NCI-H524 treated with DMSO at 0.1 percent for 48 hours (cell line): Measurements from ENCODE around the gene CRELD2.

ENCODE experiments used
- DNase-seq: peaks from one replicate; lab custom pipeline; 2025; lab: John Stamatoyannopoulos, UW

The CRELD2 gene

DNA sequence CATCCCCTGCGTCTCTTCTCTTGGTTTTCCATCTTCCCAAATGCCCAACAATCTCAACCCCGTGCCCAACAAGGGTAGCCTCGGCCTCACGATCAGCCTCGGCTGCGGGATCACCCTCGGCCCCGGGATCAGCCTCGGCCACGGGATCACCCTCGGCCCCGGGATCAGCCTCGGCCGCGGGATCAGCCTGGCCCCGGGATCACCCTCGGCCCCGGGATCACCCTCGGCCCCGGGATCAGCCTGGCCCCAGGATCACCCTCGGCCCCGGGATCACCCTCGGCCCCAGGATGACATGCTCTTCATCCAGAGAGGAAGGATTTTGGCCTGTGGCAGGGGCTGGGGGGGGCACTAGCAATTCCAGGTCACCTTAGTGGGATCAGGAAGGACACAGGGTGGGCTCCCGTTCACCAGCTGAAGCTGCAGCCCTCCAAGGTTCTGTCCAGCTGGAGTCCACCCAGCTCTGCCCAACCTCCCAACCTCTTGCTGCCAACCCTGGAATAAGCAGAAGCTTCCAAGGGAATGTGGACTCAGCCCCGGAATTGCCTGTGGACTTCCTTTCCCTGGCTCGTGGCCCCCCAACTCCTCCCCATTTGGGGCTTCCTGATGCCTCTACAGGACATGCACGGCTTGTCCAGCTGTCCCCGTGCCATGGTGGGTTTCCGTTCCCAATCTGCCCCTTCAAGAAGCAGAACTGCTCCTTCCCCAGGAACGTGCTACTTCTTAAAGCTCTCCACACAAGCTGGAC, 6.4 kb upstream of the CRELD2 start:
- no peak for DNase-seq

DNA sequence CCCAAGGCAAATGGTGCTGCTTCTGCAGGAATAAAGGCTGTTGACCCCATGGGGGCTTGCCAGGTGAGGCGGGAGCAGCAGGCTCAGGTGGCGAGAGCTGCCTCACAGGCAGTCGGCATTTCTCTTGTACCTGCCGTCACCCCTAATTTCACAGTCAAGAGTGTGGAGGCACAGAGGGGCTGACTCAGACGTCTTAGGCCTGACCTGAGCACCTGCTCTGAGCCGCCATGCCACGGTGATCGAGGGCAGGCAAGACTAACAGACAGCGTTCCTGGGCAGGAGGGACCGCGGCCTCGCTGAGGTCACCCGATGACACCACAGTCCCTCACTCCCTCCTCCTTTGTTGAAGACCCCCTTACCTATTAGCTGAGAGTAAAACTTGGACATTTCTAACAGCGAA, 5.4 kb upstream of the CRELD2 start:
- no peak for DNase-seq

DNA sequence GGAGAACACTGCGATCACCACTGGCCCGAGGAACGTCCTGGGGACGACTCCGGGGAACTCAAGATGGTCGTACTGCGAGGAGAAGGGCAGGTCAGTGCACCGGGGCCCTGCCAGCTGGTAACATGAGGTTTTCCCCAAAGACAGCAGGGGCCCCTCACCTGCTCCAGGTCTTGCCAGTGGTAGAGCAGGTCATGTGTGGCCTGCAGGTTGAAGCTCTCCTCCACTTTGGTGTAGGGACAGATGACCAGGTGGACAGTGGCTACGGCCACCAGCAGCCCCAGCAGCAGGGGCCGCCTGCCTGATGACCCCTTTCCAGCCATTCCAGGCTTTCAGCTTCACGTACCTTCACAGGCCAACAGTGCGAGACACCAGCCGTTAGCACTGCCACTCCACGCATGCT, 5.0 kb upstream of the CRELD2 start:
- DNase-seq, result no peak

DNA sequence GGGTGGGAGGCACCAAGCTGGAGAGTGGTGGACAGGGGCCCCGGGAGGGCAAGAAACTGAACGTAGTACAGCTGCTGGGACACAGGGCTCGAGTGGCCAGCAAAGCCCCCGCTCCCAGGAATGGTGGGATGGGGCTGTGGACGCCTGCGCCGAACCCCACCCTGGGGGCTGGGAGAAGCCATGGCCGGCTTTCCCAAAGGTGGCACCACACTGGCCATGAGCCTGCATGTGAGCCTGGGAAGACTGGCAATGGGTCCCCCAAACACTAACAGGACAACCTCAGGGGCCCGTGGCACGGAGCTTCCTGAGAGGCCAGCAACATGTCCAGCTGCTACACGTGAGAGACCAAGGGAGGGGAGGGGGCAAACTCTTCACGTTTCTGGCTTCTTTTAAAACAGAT, 4.2 kb upstream of the CRELD2 start:
- DNase-seq, result no peak

DNA sequence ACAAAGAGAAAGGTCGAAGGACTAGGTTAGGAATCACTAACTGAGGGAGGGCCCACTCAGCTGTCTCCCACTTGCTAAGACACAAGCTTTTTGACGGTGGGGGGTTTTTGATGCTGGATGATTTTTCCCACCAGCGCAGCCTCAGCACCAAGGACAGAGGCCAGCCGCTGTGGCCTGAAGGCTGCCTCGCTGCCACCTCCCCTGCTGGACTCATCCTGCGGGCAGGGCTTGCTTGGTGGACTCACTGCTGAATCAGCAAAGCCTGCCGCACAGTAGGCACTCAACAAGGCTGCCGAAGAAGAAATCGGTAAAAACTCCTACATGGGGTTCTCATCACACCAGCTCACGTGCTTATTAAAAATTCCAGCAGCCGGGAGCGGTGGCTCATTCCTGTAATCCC, 2.8 kb upstream of the CRELD2 start:
- DNase-seq, result no peak

DNA sequence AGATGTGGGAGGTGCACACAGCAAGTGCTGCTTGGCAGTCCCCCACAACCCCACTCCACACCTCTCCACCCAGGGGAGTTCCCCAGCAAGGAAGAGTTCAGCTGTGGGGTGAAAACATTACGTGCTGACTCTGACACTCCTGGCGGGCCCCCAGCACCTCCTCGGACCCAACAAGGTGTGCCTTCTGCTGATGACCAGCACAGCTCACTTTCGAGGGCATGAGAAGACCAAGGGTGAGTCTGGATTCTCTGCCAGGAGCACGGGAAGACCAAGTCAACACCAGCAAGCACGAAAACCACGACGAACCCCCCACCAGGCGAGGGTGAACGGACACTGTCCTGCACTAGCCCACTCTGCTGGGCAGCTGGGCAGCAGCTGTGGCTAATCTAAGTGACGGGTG, 1.6 kb upstream of the CRELD2 start:
- no peak for DNase-seq

DNA sequence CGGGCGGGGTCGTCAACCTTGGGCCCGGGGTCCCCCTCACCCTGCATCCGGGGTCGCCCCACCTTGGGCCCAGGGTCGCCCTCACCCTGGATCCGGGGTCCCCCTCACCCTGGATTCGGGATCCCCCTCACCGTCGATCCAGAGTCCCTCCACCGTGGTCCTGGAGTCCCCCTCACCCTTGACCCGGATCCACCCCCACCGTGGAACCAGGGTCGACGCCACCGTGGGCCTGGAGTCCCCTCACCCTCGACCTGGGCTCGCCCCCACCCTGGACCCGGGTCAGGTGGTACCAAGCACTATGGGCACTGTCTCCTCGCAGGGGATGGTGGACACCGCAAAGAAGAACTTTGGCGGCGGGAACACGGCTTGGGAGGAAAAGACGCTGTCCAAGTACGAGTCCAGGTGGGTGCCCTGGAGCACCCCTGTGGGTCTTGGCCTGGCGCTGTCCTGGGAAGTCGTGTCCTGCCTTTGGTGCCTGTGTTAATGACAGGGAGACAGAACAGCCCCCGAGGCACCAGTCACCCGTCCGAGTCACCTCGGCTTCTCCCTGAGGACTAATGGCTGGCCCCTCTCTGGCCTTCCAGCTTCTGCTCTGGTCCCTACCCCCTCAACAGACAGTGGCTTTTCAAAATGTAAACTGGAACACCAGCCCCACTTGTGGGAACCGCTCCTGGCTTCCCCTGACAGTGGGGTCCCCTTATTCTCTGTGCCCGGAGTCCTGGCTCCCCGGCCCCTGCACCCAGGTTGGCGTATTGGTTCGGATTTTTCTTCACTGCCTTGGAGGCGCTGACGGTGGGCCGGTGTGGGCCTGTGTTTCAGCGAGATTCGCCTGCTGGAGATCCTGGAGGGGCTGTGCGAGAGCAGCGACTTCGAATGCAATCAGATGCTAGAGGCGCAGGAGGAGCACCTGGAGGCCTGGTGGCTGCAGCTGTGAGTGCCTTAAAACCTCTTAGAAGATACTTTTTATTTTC, 762 bp downstream of the CRELD2 start:
- no peak for DNase-seq

DNA sequence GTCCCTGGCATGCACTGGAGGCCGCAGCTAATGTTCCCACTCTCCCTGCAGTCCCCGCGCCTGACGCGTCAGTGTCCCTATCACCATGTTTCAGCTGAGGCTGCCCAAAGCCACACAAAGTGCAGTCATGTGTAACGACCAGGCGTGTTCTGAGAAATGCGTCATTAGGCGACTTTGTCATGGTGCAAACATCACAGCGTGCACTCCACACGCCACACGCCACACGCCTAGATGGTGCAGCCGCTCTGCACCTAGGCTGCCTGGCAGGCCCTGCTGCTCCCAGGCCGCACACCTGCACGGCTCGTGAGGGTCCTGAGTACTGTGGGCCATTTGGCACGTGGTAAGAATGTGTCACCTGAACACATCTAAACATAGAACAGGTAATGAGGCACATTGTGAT, 2.4 kb downstream of the CRELD2 start:
- no peak for DNase-seq

DNA sequence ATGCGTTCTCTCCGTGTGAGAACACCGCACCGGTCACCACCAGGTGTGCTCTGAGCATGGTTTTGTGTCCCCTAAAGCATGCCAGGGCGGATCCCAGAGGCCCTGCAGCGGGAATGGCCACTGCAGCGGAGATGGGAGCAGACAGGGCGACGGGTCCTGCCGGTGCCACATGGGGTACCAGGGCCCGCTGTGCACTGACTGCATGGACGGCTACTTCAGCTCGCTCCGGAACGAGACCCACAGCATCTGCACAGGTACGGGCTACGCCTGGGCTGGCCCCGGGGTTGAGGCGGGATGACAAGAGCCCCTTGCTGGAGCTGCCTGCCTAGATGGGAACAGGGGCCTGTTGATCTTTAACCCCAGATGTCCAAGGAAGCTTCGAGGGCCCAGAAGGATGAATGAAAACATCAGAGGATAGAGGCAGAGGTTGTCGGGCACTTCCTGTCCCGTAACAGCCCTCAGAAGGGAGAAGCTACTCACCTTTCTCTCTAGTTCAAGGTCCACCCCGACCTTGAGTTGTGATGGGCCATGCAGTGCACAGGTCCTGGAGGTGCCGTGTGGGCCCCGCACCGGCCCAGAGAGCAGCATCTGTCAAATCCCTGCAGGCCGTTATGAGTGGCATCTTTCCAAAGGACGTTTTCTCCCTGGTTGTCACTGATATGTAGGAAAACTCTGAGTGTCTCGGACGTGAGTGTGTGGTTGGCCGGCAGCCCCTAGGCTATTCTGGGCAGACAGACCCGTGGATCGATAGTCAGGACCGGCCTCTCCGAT, 3.3 kb downstream of the CRELD2 start:
- DNase-seq, result no peak

DNA sequence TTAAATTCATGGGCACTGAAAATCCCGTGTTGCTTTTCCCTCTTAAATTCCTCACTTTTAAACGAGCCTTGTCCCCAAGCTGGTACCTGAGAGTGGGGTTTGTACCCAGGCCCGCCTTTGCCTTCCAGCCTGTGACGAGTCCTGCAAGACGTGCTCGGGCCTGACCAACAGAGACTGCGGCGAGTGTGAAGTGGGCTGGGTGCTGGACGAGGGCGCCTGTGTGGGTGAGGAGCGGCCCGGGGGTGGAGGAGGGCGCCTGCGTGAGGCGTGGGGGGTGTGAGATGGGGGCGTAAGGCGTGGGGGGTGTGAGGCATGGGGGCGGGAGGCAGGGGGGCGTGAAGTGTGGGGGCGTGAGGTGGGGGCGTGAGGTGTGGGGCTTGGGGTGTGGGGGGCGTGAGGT, 4.0 kb downstream of the CRELD2 start:
- no peak for DNase-seq

DNA sequence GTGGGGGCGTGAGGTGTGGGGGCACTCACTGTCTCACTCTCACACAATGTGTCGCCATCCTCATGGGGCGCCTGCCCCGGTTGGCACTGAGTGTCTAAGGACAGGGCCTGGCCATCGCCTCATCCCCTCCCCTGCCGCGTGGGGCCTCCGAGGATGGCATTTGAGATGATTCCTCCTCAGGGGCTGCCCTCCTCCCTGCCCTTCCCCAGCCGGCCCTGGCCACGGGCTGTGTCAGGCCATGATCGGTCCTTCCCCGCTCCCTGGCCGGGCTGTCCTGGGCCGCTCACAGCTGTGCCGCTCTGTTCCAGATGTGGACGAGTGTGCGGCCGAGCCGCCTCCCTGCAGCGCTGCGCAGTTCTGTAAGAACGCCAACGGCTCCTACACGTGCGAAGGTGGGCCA, 4.5 kb downstream of the CRELD2 start:
- DNase-seq, result no peak

DNA sequence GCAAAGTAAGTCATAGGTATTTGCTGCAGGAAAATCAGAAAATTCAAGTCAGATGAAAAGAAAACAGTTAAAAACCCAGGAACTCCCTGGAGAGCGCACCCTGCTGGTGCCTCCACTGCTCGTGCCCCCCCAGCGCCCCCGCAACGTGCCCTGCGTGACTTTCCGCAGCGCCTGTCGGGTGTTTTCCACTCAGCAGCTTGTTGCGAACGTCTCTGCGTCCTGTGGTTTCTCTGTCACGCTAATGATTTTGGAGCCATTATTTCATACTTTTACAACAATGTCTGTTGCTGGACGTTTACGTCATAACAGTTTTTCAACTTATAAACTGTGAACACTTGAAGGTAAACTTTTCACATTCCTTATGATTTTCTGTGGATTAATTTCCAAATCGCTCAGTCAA, 5.0 kb downstream of the CRELD2 start:
- no peak for DNase-seq

DNA sequence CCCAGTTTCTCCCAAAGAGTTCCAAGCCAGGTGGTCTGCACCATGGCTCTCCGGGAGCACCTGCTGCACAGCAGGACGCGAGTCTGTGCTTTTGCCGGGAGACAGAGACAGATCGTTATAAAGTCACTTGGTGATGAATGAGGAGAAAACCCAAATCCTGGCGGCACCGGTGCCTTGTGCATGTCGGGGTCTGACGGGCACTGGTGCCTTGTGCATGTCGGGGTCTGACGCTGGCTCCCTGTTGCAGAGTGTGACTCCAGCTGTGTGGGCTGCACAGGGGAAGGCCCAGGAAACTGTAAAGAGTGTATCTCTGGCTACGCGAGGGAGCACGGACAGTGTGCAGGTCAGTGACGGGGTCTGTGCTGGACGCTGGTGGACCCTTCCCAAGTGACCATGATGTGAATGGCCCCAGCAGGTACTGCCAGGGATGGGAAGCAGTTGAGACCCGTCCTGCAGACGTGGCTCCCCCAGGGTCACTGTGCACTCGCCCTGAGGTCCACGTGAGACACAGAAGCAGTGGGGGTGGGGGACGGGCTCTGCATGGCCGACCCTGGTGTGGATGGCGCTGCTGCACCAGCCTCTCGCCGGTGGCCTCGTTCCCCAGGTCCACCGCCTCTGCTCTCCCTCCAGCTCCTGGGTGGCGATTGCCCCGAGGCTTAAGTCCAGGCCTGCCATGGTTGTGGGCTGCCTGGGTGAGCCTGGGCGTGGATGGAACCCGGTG, 5.8 kb downstream of the CRELD2 start:
- DNase-seq, result no peak

DNA sequence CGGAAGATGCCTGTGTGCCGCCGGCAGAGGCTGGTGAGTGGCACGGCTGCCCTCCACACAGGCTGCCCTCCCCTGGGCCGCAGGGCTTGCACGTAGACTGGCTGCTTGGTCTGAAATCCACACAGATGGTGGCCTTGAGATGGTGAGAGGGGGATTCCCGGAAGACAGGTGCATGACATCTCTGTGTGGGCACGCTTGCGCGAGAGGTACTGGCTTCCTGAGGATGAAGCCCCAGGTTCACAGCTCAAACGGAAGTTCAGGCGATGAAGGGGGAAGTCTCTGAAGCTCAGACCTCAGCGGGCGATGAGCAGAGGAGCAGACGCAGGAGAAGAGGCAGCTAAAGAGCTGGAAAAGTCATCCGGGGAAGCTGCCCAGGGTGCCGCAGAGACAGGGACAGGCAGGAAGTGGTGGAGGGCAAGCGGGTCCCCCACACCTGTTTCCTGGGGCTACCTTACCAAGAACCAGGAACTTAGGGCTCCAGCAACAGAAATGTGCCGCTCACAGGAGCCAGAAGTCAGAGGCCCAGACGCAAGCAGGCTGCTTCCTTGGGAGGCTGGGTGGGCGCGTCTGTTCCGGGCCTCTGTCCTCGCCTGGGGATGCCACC, 7.2 kb downstream of the CRELD2 start:
- no peak for DNase-seq

DNA sequence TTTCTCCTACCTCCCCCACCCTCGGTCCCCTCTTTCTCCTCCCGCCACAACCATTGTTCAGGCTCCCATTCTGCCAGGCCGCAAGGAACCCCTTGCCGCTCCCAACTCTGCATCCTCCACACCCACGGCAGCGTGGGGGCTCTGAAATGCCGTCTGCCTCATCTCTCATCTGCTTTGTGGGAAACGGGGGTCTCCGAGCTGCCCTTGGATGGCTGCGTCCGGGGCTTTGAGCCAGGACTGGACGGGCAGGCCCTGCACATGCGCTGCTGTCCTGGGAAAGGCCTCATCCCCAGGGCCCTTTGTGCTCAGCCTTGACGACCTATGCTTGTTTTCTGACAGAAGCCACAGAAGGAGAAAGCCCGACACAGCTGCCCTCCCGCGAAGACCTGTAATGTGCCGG, 8.5 kb downstream of the CRELD2 start:
- no peak for DNase-seq

DNA sequence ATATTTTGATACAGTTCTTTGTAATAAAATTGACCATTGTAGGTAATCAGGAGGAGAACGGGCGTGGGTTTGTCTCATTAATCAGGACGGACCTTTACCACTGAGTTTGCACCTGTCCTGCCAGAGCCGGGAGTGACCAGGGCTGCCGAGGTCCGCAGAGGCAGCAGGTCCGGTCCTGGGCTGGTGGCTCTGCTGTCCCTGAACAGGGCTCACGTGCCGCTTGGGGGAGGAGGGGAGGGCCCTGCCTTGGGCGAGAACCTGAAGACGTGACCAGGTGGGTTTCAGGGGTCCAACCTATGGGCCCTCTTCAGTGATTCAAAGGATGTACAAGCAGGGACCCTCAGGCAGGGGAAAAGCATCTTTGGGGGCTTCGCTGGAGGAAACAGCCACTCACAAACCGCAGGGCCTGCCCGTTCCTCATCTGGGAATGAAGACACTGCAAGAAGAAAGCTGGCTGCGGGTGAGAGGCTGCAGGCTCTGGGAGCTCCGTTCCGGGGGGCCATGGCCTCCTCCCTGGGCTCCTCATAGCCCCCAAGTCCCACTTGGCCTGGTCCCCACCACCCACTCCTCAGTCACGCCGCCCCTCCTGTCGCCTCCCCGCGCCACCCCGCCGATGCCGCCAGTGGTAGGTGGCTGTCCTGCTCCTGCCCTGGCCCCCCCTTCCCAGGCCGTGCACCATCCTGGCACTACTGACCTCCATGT, 9.2 kb downstream of the CRELD2 start:
- DNase-seq, result no peak

DNA sequence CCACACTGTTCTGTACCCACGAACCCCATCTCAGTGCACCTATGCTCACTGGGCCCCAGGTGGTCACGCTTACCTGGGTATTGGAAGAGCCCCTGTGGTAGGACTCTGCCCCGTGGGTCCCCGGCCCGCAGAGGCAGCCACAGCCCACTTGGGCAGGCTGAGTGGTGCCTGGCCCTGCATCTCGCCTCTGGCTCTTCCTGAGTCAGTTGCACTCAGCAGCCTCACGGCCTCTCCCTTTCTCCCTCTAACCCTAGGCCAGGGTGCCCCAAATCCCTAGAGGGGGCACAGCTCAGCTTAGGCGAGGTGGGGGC, 9.7 kb downstream of the CRELD2 start:
- no peak for DNase-seq

DNA sequence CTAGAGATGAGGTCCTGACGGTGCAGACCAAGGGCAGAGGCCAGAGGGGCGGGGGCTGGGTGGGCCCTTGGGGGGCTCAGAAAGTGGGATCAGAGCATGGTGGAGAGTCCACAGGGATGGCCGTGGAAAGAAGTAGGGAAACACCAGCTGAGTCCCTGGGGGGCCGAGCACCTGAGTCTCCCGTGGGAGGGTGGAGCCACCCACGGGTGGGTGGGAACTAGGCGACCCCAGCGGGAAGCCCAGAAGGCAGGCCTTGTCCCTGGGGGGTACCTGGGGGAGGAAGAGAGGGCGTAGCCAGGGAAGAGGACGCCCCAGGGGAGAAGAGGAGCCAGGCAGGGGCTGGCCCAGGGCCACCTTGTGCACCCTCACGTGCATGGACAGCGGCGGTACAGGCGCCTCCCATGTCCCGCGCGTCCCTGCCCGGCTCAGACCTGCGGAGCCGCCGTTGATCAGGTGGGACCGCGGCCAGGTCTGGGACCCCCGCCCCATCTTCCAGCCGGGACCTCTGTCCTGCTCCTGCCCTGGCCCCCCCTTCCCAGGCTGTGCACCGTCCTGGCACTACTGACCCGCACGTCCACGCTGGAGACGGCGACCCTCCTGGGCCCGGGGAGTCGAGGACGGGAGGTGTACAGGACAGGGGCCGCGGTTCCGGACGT, 10.2 kb downstream of the CRELD2 start:
- no peak for DNase-seq

DNA sequence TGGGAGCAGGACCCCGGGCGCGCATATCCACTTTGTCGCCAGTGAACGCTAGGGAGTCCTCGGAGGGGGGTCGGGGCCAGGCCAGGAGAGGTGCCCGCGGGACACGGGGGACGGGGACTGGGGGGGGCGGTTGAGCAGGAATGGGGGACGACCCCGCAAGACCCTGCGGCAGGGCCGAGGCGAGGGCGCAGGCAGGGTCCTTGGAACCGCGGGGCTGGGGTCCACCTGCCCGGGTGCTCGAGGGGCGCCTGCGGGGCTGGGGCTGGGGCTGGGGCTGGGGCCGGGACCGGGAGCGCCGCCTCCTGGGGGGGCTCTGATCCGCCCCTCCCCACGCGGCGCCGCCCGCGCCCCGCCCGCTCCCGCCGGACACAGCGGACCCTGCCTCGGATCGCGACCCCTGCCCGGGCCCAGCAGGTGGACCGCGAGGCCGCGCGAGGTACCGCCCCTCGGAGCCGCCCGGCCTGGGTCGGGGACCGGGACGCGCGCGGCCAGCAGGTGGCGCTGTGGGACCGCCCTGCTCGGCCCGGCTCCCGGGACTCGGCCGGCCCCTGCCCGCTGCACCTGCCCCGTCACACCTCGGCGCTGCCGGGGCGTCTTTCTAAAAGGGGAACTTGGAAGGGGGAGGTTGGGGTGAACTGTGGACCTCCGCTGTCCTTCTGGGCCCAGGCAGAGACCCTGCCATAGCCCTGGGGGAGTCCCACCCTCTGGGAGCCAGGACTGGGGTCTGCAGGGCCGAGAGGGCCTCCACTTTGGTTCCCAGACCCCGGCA, 11.0 kb downstream of the CRELD2 start:
- no peak for DNase-seq
